A549 (cell line): ENCODE measurements around the gene COX4I2. TPM values are rescaled to one million over a fixed set of nuclear protein-coding genes. Genes with fewer than 3 reads are reported as not detected.

Source experiments
- ATAC-seq, 2 experiments: fragments of 200-7000 bp in 1 of 2; fragments of >200 bp in 1 of 2; cut with Nextera tagmentation in 1 of 2; cut with Tn5 transposase in 1 of 2; 3 replicates each; pipeline versions ENCODE4 v1.8.0 to v1.9.1; 2018 to 2020; ENCODE audit warnings: mild to moderate bottlenecking in 1 of 2, moderate library complexity in 1 of 2
- CTCF ChIA-PET: fragments of 300-600 bp; sonication (Branson Sonifier 250); formaldehyde crosslinking; extraction: SDS; loops from one replicate; lab custom pipeline; 2021; ENCODE audit warnings: antibody characterized with exemption, inconsistent platforms; lab: Yijun Ruan, JAX
- POLR2A ChIA-PET: fragments of 350-600 bp; formaldehyde crosslinking; extraction: SDS; loops from one replicate; lab custom pipeline; 2021; ENCODE audit warnings: antibody characterized with exemption, inconsistent platforms; lab: Yijun Ruan, JAX
- DNase-seq, 2 experiments: peaks; one replicate each; pipeline versions ENCODE4 v3.0.0 to v3.0.0-alpha.2; 2011 to 2016; ENCODE audit warnings: low read depth in 1 of 2, low spot score in 1 of 2
- FAIRE-seq: peaks from 2 replicates; lab custom pipeline; 2011; peaks lifted over from hg19 to GRCh38; lab: Jason Lieb, UNC
- H3K27ac ChIP-seq, 2 experiments: fragments of >200 bp; sonication (Bioruptor Twin); formaldehyde crosslinking; 3 replicates each; pipeline ENCODE4 v1.5.1; 2016 to 2017
- H3K4me1 ChIP-seq: fragments of >200 bp; sonication (Bioruptor Twin); formaldehyde crosslinking; 3 replicates; pipeline ENCODE4 v1.6.1; 2016
- H3K4me2 ChIP-seq: fragments of >200 bp; sonication (Bioruptor Twin); formaldehyde crosslinking; 3 replicates; pipeline ENCODE4 v1.6.1; 2016
- H3K4me3 ChIP-seq: fragments of >200 bp; sonication (Bioruptor Twin); formaldehyde crosslinking; 3 replicates; pipeline ENCODE4 v1.5.1; 2016
- H3K9me3 ChIP-seq: fragments of >200 bp; sonication (Bioruptor Twin); formaldehyde crosslinking; 3 replicates; pipeline ENCODE4 v1.6.1; 2016
- ATOH8 ChIP-seq: fragments of 250-450 bp; sonication (Bioruptor Pico); IDR thresholded peaks from 2 replicates; pipeline ENCODE4 v1.5.0; 2020; ENCODE audit warnings: low read depth, mild to moderate bottlenecking, moderate library complexity
- BHLHE40 ChIP-seq: IDR thresholded peaks from 2 replicates; pipeline ENCODE4 v1.6.1; 2012; ENCODE audit warnings: low read depth, low read length, inconsistent platforms
- CBX8 ChIP-seq: fragments of 200-600 bp; sonication (generic); IDR thresholded peaks from 2 replicates; pipeline ENCODE4 v1.6.1; 2016
- CHD2 ChIP-seq: fragments of 150-350 bp; IDR thresholded peaks from 2 replicates; pipeline ENCODE4 v1.6.1; 2014; ENCODE audit warnings: low read length; ENCODE audit not compliant: partially characterized antibody
- EHF ChIP-seq: fragments of 250-450 bp; sonication (Bioruptor Pico); IDR thresholded peaks from 2 replicates; pipeline ENCODE4 v1.5.0; 2020; ENCODE audit warnings: mild to moderate bottlenecking
- ESRRA ChIP-seq: fragments of 150-350 bp; IDR thresholded peaks from 2 replicates; pipeline ENCODE4 v1.6.1; 2014; ENCODE audit warnings: mild to moderate bottlenecking, low read length, borderline replicate concordance
- FOSB ChIP-seq: fragments of 250-450 bp; sonication (Bioruptor Pico); IDR thresholded peaks from 2 replicates; pipeline ENCODE4 v1.5.0; 2020; ENCODE audit warnings: mild to moderate bottlenecking, moderate library complexity
- FOSL2 ChIP-seq, 2 experiments: fragments of 450-650 bp in 1 of 2; fragments of >200 bp in 1 of 2; sonication (Bioruptor Twin) in 1 of 2; formaldehyde crosslinking; IDR thresholded peaks; 2 replicates each; pipeline versions ENCODE4 v1.5.0 to v1.6.1; 2016 to 2020; ENCODE audit warnings: mild to moderate bottlenecking in 1 of 2, moderate library complexity in 1 of 2
- HDAC2 ChIP-seq: fragments of 200-600 bp; sonication (generic); IDR thresholded peaks from 2 replicates; pipeline ENCODE4 v1.6.1; 2016
- HEYL ChIP-seq: fragments of 250-450 bp; sonication (Bioruptor Pico); IDR thresholded peaks from 2 replicates; pipeline ENCODE4 v1.8.0; 2021; ENCODE audit warnings: mild to moderate bottlenecking, moderate library complexity
- HOXB5 ChIP-seq: fragments of 250-450 bp; sonication (Bioruptor Pico); IDR thresholded peaks from 2 replicates; pipeline ENCODE4 v1.5.0; 2020; ENCODE audit warnings: mild to moderate bottlenecking, moderate library complexity
- KDM1A ChIP-seq: fragments of 200-600 bp; sonication (generic); IDR thresholded peaks from 2 replicates; pipeline ENCODE4 v1.6.1; 2016; ENCODE audit warnings: low read depth, mild to moderate bottlenecking
- KDM5A ChIP-seq: fragments of 200-600 bp; sonication (generic); IDR thresholded peaks from 2 replicates; pipeline ENCODE4 v1.6.1; 2016; ENCODE audit warnings: antibody characterized with exemption, mild to moderate bottlenecking
- MYC ChIP-seq: IDR thresholded peaks from 2 replicates; pipeline ENCODE4 v1.6.1; 2012; ENCODE audit warnings: mild to moderate bottlenecking, inconsistent platforms, low read length, improper control_type of control experiment, borderline replicate concordance
- NFE2L2 ChIP-seq: fragments of 150-350 bp; conservative IDR thresholded peaks from 2 replicates; pipeline ENCODE4 v1.6.1; 2014; ENCODE audit warnings: low read length
- NPAS2 ChIP-seq: fragments of 250-450 bp; sonication (Bioruptor Pico); IDR thresholded peaks from 2 replicates; pipeline ENCODE4 v1.8.0; 2022; ENCODE audit warnings: mild to moderate bottlenecking, moderate library complexity, borderline replicate concordance
- NR3C1 ChIP-seq: fragments of >200 bp; sonication (Bioruptor Twin); formaldehyde crosslinking; IDR thresholded peaks from 3 replicates; pipeline ENCODE4 v1.6.1; 2017
- PHF8 ChIP-seq: fragments of 200-600 bp; sonication (generic); IDR thresholded peaks from 2 replicates; pipeline ENCODE4 v1.6.1; 2016; ENCODE audit warnings: low read depth, mild to moderate bottlenecking, antibody characterized with exemption, moderate library complexity, borderline replicate concordance
- POLR2A ChIP-seq: IDR thresholded peaks from 2 replicates; pipeline ENCODE4 v1.6.1; 2012; ENCODE audit warnings: mild to moderate bottlenecking, low read length
- POLR2AphosphoS2 ChIP-seq: conservative IDR thresholded peaks from 2 replicates; pipeline ENCODE4 v1.6.1; 2012; ENCODE audit warnings: low read length, improper control_type of control experiment, inconsistent platforms
- RARB ChIP-seq: fragments of 250-450 bp; sonication (Bioruptor Pico); IDR thresholded peaks from 2 replicates; pipeline ENCODE4 v1.8.0; 2021; ENCODE audit warnings: mild to moderate bottlenecking, moderate library complexity
- REST ChIP-seq: fragments of 200-600 bp; sonication (generic); IDR thresholded peaks from 2 replicates; pipeline ENCODE4 v1.6.1; 2016; ENCODE audit warnings: antibody characterized with exemption, mild to moderate bottlenecking, moderate library complexity
- RNF2 ChIP-seq: fragments of 200-600 bp; sonication (generic); IDR thresholded peaks from 2 replicates; pipeline ENCODE4 v1.6.1; 2016; ENCODE audit warnings: low read depth, mild to moderate bottlenecking, antibody characterized with exemption, moderate library complexity, borderline replicate concordance
- SREBF2 ChIP-seq: fragments of 450-650 bp; IDR thresholded peaks from 2 replicates; pipeline ENCODE4 v1.6.1; 2014; ENCODE audit warnings: mild to moderate bottlenecking, moderate library complexity
- TFCP2L1 ChIP-seq: fragments of 250-450 bp; sonication (Bioruptor Pico); IDR thresholded peaks from 2 replicates; pipeline ENCODE4 v1.5.0; 2021; ENCODE audit warnings: mild to moderate bottlenecking
- TP53 ChIP-seq: fragments of 250-450 bp; sonication (Bioruptor Pico); IDR thresholded peaks from 2 replicates; pipeline ENCODE4 v1.5.0; 2021; ENCODE audit warnings: mild to moderate bottlenecking, moderate library complexity
- ZFP36 ChIP-seq: fragments of 450-650 bp; IDR thresholded peaks from 2 replicates; pipeline ENCODE4 v1.6.1; 2014; ENCODE audit warnings: borderline replicate concordance; ENCODE audit not compliant: partially characterized antibody
- WGBS: methylation state at CpG from one replicate; pipeline ENCODE4 v1.1.6; 2017; ENCODE audit errors: missing lambda C conversion rate; 5-methylcytosine and 5-hydroxymethylcytosine counted together
- polyA plus RNA-seq, 4 experiments: library from polyadenylated mRNA; depleted of rRNA in 3 of 4; stranded (reverse); fragments of >200 nt; fragmentation: RNase III in 1 of 4; extraction: RNeasy Plus Mini Kit Qiagen cat#74134 plus additional on column Dnase treatment in 1 of 4; gene quantifications; 2 replicates in 3 of 4; 3 replicates in 1 of 4; pipeline ENCODE4 v1.2.3, GENCODE V29; 2011 to 2017
- TF ChIP-seq, protein P1 (sequence below): fragments of >200 bp; sonication (Bioruptor Twin); formaldehyde crosslinking; IDR thresholded peaks from 3 replicates; pipeline ENCODE4 v1.5.1; 2016
- TF ChIP-seq, protein P2 (sequence below): IDR thresholded peaks from 2 replicates; pipeline ENCODE4 v1.6.1; 2012
- TF ChIP-seq, protein P3 (sequence below): fragments of 450-650 bp; IDR thresholded peaks from 2 replicates; pipeline ENCODE4 v1.6.1; 2014; ENCODE audit warnings: antibody characterized with exemption
- TF ChIP-seq, protein P4 (sequence below): fragments of 150-350 bp; IDR thresholded peaks from 2 replicates; pipeline ENCODE4 v1.6.1; 2014; ENCODE audit warnings: low read depth, mild to moderate bottlenecking, low read length

Gene COX4I2
- polyA plus RNA-seq, 2 of the 4 experiments (the other 2 are of a cell fraction): not detected

- FAIRE-seq (no peak), ATAC-seq (peak; percentile 68 to 74), DNase-seq (peak; percentile 74 to 95)
- ChIA-PET POLR2A (interaction anchor here (0.5 to 3.9 kb wide), 8 partner anchors 9 to 127 kb away, joined by 4 to 101 read pairs (median 9); partner anchors contain the start of genes BCL2L1 and ID1), CTCF (interaction anchor here (0.6 to 25.0 kb wide), 7 partner anchors 8 to 73 kb away, joined by 3 to 966 read pairs (median 19); partner anchors contain the start of gene ID1)
- Histone ChIP-seq H3K27ac (peak overlapping the region; percentile 98), H3K4me1 (peaks cover 48% of the 10 kb centered on the region), H3K9me3 (no peaks in the 10 kb centered on the region), H3K4me2 (peak overlapping the region; percentile 95), H3K4me3 (peak overlapping the region; percentile 62)
- WGBS: 0% methylated on average over 14 of the region's 15 CpGs
- TF ChIP-seq FOSB (CRISPR knock-in tag): no peak
- no peak for TF ChIP-seq KDM5A
- TF ChIP-seq POLR2AphosphoS2: no peak
- no peak for TF ChIP-seq PHF8
- TF ChIP-seq HDAC2: peak; percentile 88; the same call in 1 of the 2 replicates
- TF ChIP-seq, protein P1, sequence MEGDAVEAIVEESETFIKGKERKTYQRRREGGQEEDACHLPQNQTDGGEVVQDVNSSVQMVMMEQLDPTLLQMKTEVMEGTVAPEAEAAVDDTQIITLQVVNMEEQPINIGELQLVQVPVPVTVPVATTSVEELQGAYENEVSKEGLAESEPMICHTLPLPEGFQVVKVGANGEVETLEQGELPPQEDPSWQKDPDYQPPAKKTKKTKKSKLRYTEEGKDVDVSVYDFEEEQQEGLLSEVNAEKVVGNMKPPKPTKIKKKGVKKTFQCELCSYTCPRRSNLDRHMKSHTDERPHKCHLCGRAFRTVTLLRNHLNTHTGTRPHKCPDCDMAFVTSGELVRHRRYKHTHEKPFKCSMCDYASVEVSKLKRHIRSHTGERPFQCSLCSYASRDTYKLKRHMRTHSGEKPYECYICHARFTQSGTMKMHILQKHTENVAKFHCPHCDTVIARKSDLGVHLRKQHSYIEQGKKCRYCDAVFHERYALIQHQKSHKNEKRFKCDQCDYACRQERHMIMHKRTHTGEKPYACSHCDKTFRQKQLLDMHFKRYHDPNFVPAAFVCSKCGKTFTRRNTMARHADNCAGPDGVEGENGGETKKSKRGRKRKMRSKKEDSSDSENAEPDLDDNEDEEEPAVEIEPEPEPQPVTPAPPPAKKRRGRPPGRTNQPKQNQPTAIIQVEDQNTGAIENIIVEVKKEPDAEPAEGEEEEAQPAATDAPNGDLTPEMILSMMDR: no peak
- TF ChIP-seq ZFP36: no peak
- no peak for TF ChIP-seq SREBF2
- no peak for TF ChIP-seq ESRRA
- TF ChIP-seq FOSL2 (IDR thresholded peaks at IDR 0.05): no peak
- peak; percentile 32; the same call in 1 of the 2 replicates for TF ChIP-seq FOSL2 (CRISPR knock-in tag; IDR thresholded peaks at IDR 0.05)
- TF ChIP-seq BHLHE40: no peak
- TF ChIP-seq TFCP2L1: 0 out of 2 replicates have a peak, but pooled peaks have one; percentile 2
- TF ChIP-seq RARB (CRISPR knock-in tag): peak; percentile 3; the same call in 1 of the 2 replicates
- TF ChIP-seq HOXB5 (CRISPR knock-in tag): peak; percentile 73; the same call in 1 of the 2 replicates
- peak; percentile 42 for TF ChIP-seq POLR2A
- TF ChIP-seq ATOH8 (CRISPR knock-in tag): peak; percentile 92
- TF ChIP-seq KDM1A: peak; percentile 66
- TF ChIP-seq TP53: no peak
- no peak for TF ChIP-seq NFE2L2
- no peak for TF ChIP-seq CBX8
- TF ChIP-seq CHD2: no peak
- TF ChIP-seq, protein P2, sequence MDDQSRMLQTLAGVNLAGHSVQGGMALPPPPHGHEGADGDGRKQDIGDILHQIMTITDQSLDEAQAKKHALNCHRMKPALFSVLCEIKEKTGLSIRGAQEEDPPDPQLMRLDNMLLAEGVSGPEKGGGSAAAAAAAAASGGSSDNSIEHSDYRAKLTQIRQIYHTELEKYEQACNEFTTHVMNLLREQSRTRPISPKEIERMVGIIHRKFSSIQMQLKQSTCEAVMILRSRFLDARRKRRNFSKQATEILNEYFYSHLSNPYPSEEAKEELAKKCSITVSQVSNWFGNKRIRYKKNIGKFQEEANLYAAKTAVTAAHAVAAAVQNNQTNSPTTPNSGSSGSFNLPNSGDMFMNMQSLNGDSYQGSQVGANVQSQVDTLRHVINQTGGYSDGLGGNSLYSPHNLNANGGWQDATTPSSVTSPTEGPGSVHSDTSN: no peak
- TF ChIP-seq, protein P3, sequence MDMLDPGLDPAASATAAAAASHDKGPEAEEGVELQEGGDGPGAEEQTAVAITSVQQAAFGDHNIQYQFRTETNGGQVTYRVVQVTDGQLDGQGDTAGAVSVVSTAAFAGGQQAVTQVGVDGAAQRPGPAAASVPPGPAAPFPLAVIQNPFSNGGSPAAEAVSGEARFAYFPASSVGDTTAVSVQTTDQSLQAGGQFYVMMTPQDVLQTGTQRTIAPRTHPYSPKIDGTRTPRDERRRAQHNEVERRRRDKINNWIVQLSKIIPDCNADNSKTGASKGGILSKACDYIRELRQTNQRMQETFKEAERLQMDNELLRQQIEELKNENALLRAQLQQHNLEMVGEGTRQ: peak; percentile 94
- TF ChIP-seq HEYL (CRISPR knock-in tag): peak; percentile 39; the same call in 1 of the 2 replicates
- peak; percentile 74; the same call in 1 of the 2 replicates for TF ChIP-seq NPAS2 (CRISPR knock-in tag)
- no peak for TF ChIP-seq NR3C1
- TF ChIP-seq REST: no peak
- TF ChIP-seq, protein P4, sequence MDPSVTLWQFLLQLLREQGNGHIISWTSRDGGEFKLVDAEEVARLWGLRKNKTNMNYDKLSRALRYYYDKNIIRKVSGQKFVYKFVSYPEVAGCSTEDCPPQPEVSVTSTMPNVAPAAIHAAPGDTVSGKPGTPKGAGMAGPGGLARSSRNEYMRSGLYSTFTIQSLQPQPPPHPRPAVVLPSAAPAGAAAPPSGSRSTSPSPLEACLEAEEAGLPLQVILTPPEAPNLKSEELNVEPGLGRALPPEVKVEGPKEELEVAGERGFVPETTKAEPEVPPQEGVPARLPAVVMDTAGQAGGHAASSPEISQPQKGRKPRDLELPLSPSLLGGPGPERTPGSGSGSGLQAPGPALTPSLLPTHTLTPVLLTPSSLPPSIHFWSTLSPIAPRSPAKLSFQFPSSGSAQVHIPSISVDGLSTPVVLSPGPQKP: no peak
- TF ChIP-seq RNF2: no peak
- TF ChIP-seq MYC: no peak
- peak; percentile 50; the same call in 1 of the 2 replicates for TF ChIP-seq EHF (CRISPR knock-in tag)
These were observed 41.9 kb upstream of the COX4I2 start for GRCh38 chr20:31595654-31596411.
